PC-3 (cell line): ENCODE results near the gene TUBGCP2. TPM values are rescaled to one million over a fixed set of nuclear protein-coding genes. Genes with fewer than 3 reads are reported as not detected.

ENCODE experiments used
- ATAC-seq: fragments of 200-7000 bp; cut with Tn5 transposase; 2 replicates; pipeline ENCODE4 v1.9.1; 2020; ENCODE audit warnings: mild to moderate bottlenecking, moderate library complexity
- BruUV-seq: library from RNA; stranded (reverse); fragments of 400-500 nt; replicated peaks from 2 replicates; lab custom pipeline; 2021; lab: Mats Ljungman, UMichigan
- CTCF ChIA-PET: fragments of 300-600 bp; sonication (Branson Sonifier 250); formaldehyde crosslinking; loops from one replicate; lab custom pipeline; 2022; ENCODE audit warnings: antibody characterized with exemption; lab: Charles Lee
- POLR2A ChIA-PET: fragments of 300-600 bp; sonication (Branson Sonifier 250); formaldehyde crosslinking; loops from one replicate; lab custom pipeline; 2022; ENCODE audit warnings: antibody characterized with exemption; ENCODE audit not compliant: unreplicated experiment; lab: Charles Lee
- DNase-seq: peaks from one replicate; pipeline ENCODE4 v3.0.0-alpha.2; 2015
- H2AFZ ChIP-seq: fragments of 300-600 bp; sonication (generic); 2 replicates; pipeline ENCODE4 v1.6.0; 2016; ENCODE audit warnings: antibody characterized with exemption, low read length
- H3F3A ChIP-seq: fragments of 300-600 bp; sonication (generic); one replicate; pipeline ENCODE4 v1.6.0; 2017; ENCODE audit warnings: antibody characterized with exemption, low read length, control low read depth, mild to moderate bottlenecking; ENCODE audit not compliant: unreplicated experiment
- H3K27ac ChIP-seq: fragments of 300-600 bp; sonication (generic); 2 replicates; pipeline ENCODE4 v1.5.1; 2016; ENCODE audit warnings: mild to moderate bottlenecking, low read length
- H3K27me3 ChIP-seq: fragments of 300-600 bp; sonication (generic); 2 replicates; pipeline ENCODE4 v1.6.1; 2016; ENCODE audit warnings: low read length, mixed read lengths
- H3K36me3 ChIP-seq: fragments of 300-600 bp; sonication (generic); 2 replicates; pipeline ENCODE4 v1.6.1; 2016; ENCODE audit warnings: low read depth, mixed run types, low read length, mixed read lengths
- H3K4me1 ChIP-seq: fragments of 300-600 bp; sonication (generic); 2 replicates; pipeline ENCODE4 v1.5.1; 2016; ENCODE audit warnings: low read length; ENCODE audit not compliant: insufficient read depth
- H3K4me2 ChIP-seq: fragments of 300-600 bp; sonication (generic); 2 replicates; pipeline ENCODE4 v1.6.0; 2016; ENCODE audit warnings: low read length
- H3K4me3 ChIP-seq: fragments of 300-600 bp; sonication (generic); 2 replicates; pipeline ENCODE4 v1.5.1; 2016; ENCODE audit warnings: mild to moderate bottlenecking, low read length, mixed read lengths
- H3K79me2 ChIP-seq: fragments of 300-600 bp; sonication (generic); 2 replicates; pipeline ENCODE4 v1.6.1; 2017; ENCODE audit warnings: low read length, mixed read lengths
- H3K9ac ChIP-seq: fragments of 300-600 bp; sonication (generic); 2 replicates; pipeline ENCODE4 v1.6.0; 2016; ENCODE audit warnings: mild to moderate bottlenecking, low read length
- H3K9me2 ChIP-seq: fragments of 300-600 bp; sonication (generic); replicated peaks from 2 replicates; pipeline ENCODE4 v1.6.1; 2016; ENCODE audit warnings: mixed run types, low read length, mixed read lengths
- H3K9me3 ChIP-seq: fragments of 300-600 bp; sonication (generic); 2 replicates; pipeline ENCODE4 v1.6.1; 2016; ENCODE audit warnings: low read length, mixed read lengths
- H4K20me1 ChIP-seq: fragments of 300-600 bp; sonication (generic); 2 replicates; pipeline ENCODE4 v1.6.1; 2016; ENCODE audit warnings: low read length, mixed read lengths
- CTCF ChIP-seq: fragments of 300-600 bp; sonication (generic); conservative IDR thresholded peaks from 2 replicates; pipeline ENCODE4 v1.5.1; 2017; ENCODE audit warnings: antibody characterized with exemption, low read depth, mild to moderate bottlenecking, low read length
- EZH2 ChIP-seq: fragments of 300-600 bp; sonication (generic); IDR thresholded peaks from one replicate; pipeline ENCODE4 v1.6.1; 2017; ENCODE audit warnings: antibody characterized with exemption, mild to moderate bottlenecking, low read length; ENCODE audit not compliant: unreplicated experiment
- EZH2phosphoT487 ChIP-seq: fragments of 300-600 bp; sonication (generic); IDR thresholded peaks from 2 replicates; pipeline ENCODE4 v1.6.1; 2018; ENCODE audit warnings: mild to moderate bottlenecking, antibody characterized with exemption, low read length, borderline replicate concordance
- intact Hi-C: fragments of 100-400 bp; cut with micrococcal nuclease; formaldehyde crosslinking; loops from 2 replicates; pipeline ENCODE4 v1.9.0; 2023
- total RNA-seq: library from RNA; depleted of rRNA; stranded (reverse); fragments of >200 nt; gene quantifications from 2 replicates; pipeline ENCODE4 v1.2.3, GENCODE V29; 2014

Gene TUBGCP2
- total RNA-seq, 1 experiment from 2014 or later: 72.9 TPM

- no peaks in the 10 kb centered on the region for H3K9me2 ChIP-seq
- no peaks in the 10 kb centered on the region for H3K79me2 ChIP-seq
- no TSS peak for BruUV-seq
- H3K9me3 ChIP-seq: no peaks in the 10 kb centered on the region
- POLR2A ChIA-PET: no interaction called here
- no peaks in the 10 kb centered on the region for H3K36me3 ChIP-seq
- no peak overlapping the region for H3K9ac ChIP-seq
- no peak overlapping the region for H3K4me3 ChIP-seq
- H3K4me2 ChIP-seq: no peak overlapping the region
- DNase-seq (no peak), ATAC-seq (no peak)
- H4K20me1 ChIP-seq: no peaks in the 10 kb centered on the region
- peaks cover 30% of the 10 kb centered on the region for H3K27me3 ChIP-seq
- intact Hi-C loops: no loop called here
- H3K4me1 ChIP-seq: no peaks in the 10 kb centered on the region
- H3F3A ChIP-seq: no peaks in the 10 kb centered on the region
- CTCF ChIA-PET: no interaction called here
- no peak for TF ChIP-seq EZH2phosphoT487
- peak; percentile 69 for TF ChIP-seq EZH2
- TF ChIP-seq CTCF: no peak
- H2AFZ ChIP-seq: no peak overlapping the region
- no peak overlapping the region for H3K27ac ChIP-seq
Observed at GRCh38 chr10:133237241-133237587, 71.5 kb downstream of the TUBGCP2 start.

GRCh38 chr10:133236401-133237240 is 72.1 kb downstream of the TUBGCP2 start:
- ChIA-PET POLR2A (no interaction called here), CTCF (no interaction called here)
- no peak overlapping the region for H3K4me2 ChIP-seq
- no peaks in the 10 kb centered on the region for H3K79me2 ChIP-seq
- H3K9me3 ChIP-seq: no peaks in the 10 kb centered on the region
- peaks cover 30% of the 10 kb centered on the region for H3K27me3 ChIP-seq
- H2AFZ ChIP-seq: no peak overlapping the region
- ATAC-seq: 0 out of 2 replicates have a peak, but pooled peaks have one; percentile 30
- no peaks in the 10 kb centered on the region for H3K4me1 ChIP-seq
- no peaks in the 10 kb centered on the region for H4K20me1 ChIP-seq
- no peak overlapping the region for H3K9ac ChIP-seq
- no TSS peak for BruUV-seq
- no peaks in the 10 kb centered on the region for H3F3A ChIP-seq
- intact Hi-C loops: no loop called here
- H3K4me3 ChIP-seq: no peak overlapping the region
- TF ChIP-seq EZH2: no peak
- TF ChIP-seq CTCF: no peak
- TF ChIP-seq EZH2phosphoT487: 0 out of 2 replicates have a peak, but pooled peaks have one; percentile 24
- no peak overlapping the region for H3K27ac ChIP-seq
- H3K36me3 ChIP-seq: no peaks in the 10 kb centered on the region
- no peak for DNase-seq
- no peaks in the 10 kb centered on the region for H3K9me2 ChIP-seq

GRCh38 chr10:133235932-133236331 is 72.7 kb downstream of the TUBGCP2 start:
- POLR2A ChIA-PET: no interaction called here
- DNase-seq (no peak), ATAC-seq (no peak)
- Histone ChIP-seq H3K9me3 (no peaks in the 10 kb centered on the region), H3K4me1 (no peaks in the 10 kb centered on the region), H3K4me2 (no peak overlapping the region), H3K27me3 (peaks cover 30% of the 10 kb centered on the region), H2AFZ (no peak overlapping the region), H3K9ac (no peak overlapping the region), H4K20me1 (no peaks in the 10 kb centered on the region), H3K36me3 (no peaks in the 10 kb centered on the region), H3K79me2 (no peaks in the 10 kb centered on the region), H3K4me3 (no peak overlapping the region), H3F3A (no peaks in the 10 kb centered on the region), H3K27ac (no peak overlapping the region), H3K9me2 (no peaks in the 10 kb centered on the region)
- intact Hi-C loops: no loop called here
- BruUV-seq: no TSS peak
- TF ChIP-seq EZH2phosphoT487 (no peak), CTCF (no peak), EZH2 (no peak)
- CTCF ChIA-PET: no interaction called here
